Progenitor cell of endocrine pancreas (in vitro differentiated cells): ENCODE results near the gene NEO1. TPM values are rescaled to one million over a fixed set of nuclear protein-coding genes. Genes with fewer than 3 reads are reported as not detected.
"Not testable (repeated sequence)": the region's sequence is repeated elsewhere in the genome, so short reads cannot be mapped to it uniquely, and the experiment has no call there.

Experiments
- DNase-seq: peaks from one replicate; pipeline ENCODE4 v3.0.0; 2021; ENCODE audit warnings: low spot score; ENCODE audit not compliant: unreplicated experiment
- H3K27ac Mint-ChIP-seq: 2 replicates; pipeline ENCODE4 v1.8.0; 2021; ENCODE audit warnings: mild to moderate bottlenecking, moderate library complexity, mixed read lengths
- H3K27me3 Mint-ChIP-seq: 2 replicates; pipeline ENCODE4 v1.8.0; 2021; ENCODE audit warnings: mixed read lengths
- H3K36me3 Mint-ChIP-seq: 2 replicates; pipeline ENCODE4 v1.8.0; 2022; ENCODE audit warnings: mixed read lengths; ENCODE audit not compliant: insufficient read depth
- H3K4me1 Mint-ChIP-seq: 2 replicates; pipeline ENCODE4 v1.8.0; 2021; ENCODE audit warnings: low read depth, mixed read lengths
- H3K4me3 Mint-ChIP-seq: 2 replicates; pipeline ENCODE4 v1.8.0; 2021; ENCODE audit warnings: low read depth, mild to moderate bottlenecking, moderate library complexity, mixed read lengths
- H3K9me3 Mint-ChIP-seq: 2 replicates; pipeline ENCODE4 v1.8.0; 2021; ENCODE audit warnings: low read depth, mixed read lengths
- CTCF ChIP-seq: fragments of 200-600 bp; sonication (generic); IDR thresholded peaks from one replicate; pipeline ENCODE4 v1.5.0; 2021; ENCODE audit warnings: antibody characterized with exemption, mild to moderate bottlenecking; ENCODE audit not compliant: unreplicated experiment
- total RNA-seq: library from RNA; stranded (reverse); gene quantifications from 2 replicates; pipeline ENCODE4 v1.2.1, GENCODE V29; 2021

Gene NEO1
- total RNA-seq, 1 donor from 2014 or later = 118 TPM

- Mint-ChIP-seq H3K4me1 (no peaks in the 10 kb centered on the region), H3K4me3 (no peak overlapping the region), H3K27me3 (no peaks in the 10 kb centered on the region), H3K27ac (no peak overlapping the region), H3K9me3 (peaks cover 34% of the 10 kb centered on the region), H3K36me3 (peaks cover 42% of the 10 kb centered on the region)
- no peak for DNase-seq
- TF ChIP-seq CTCF = no peak
These were observed 158.4 kb downstream of the NEO1 start for GRCh38 chr15:73210630-73211029.

- Mint-ChIP-seq H3K36me3 (peaks cover 41% of the 10 kb centered on the region), H3K27ac (no peak overlapping the region), H3K27me3 (no peaks in the 10 kb centered on the region), H3K4me3 (no peak overlapping the region), H3K4me1 (no peaks in the 10 kb centered on the region), H3K9me3 (peaks cover 34% of the 10 kb centered on the region)
- TF ChIP-seq CTCF = no peak
- no peak for DNase-seq
These were observed 160.2 kb downstream of the NEO1 start for GRCh38 chr15:73212424-73212823.

GRCh38 chr15:73221450-73221849, 169.2 kb downstream of the NEO1 start:
- not testable (repeated sequence) for H3K4me3 Mint-ChIP-seq, H3K4me1 Mint-ChIP-seq, H3K27me3 Mint-ChIP-seq, DNase-seq, H3K27ac Mint-ChIP-seq
- Mint-ChIP-seq H3K9me3 (peaks cover 24% of the 10 kb centered on the region), H3K36me3 (peaks cover 41% of the 10 kb centered on the region)

GRCh38 chr15:73225358-73226015, 173.2 kb downstream of the NEO1 start:
- DNase-seq = no peak
- no peak for TF ChIP-seq CTCF
- Mint-ChIP-seq H3K27ac (peak overlapping the region; percentile 82), H3K27me3 (no peaks in the 10 kb centered on the region), H3K4me1 (no peaks in the 10 kb centered on the region), H3K9me3 (peaks cover 28% of the 10 kb centered on the region), H3K36me3 (peaks cover 49% of the 10 kb centered on the region), H3K4me3 (no peak overlapping the region)

GRCh38 chr15:73226093-73226814, 174.0 kb downstream of the NEO1 start:
- no peak for DNase-seq
- peaks cover 47% of the 10 kb centered on the region for H3K36me3 Mint-ChIP-seq
- H3K4me1 Mint-ChIP-seq = no peaks in the 10 kb centered on the region
- no peaks in the 10 kb centered on the region for H3K27me3 Mint-ChIP-seq
- H3K27ac Mint-ChIP-seq = peak overlapping the region; percentile 82
- no peak for TF ChIP-seq CTCF
- H3K4me3 Mint-ChIP-seq = no peak overlapping the region
- peaks cover 25% of the 10 kb centered on the region for H3K9me3 Mint-ChIP-seq
